SK-N-SH treated with all-trans-retinoic acid at 6 μM for 48 hours (cell line): ENCODE data around the gene GLIS2.

ENCODE experiments used
- ARNTL ChIP-seq: fragments of 450-650 bp; formaldehyde crosslinking; IDR thresholded peaks from 2 replicates; pipeline ENCODE4 v1.5.0; 2020; ENCODE audit warnings: low read depth, mild to moderate bottlenecking, moderate library complexity, borderline replicate concordance
- BACH2 ChIP-seq: fragments of 250-450 bp; sonication (Bioruptor Pico); IDR thresholded peaks from 2 replicates; pipeline ENCODE4 v1.9.0; 2021; ENCODE audit warnings: mild to moderate bottlenecking, borderline replicate concordance
- CSDC2 ChIP-seq: fragments of 250-450 bp; sonication (Bioruptor Pico); IDR thresholded peaks from 2 replicates; pipeline ENCODE4 v1.5.0; 2020; ENCODE audit warnings: mild to moderate bottlenecking, moderate library complexity
- ISL1 ChIP-seq: fragments of 250-450 bp; sonication (Bioruptor Pico); IDR thresholded peaks from 2 replicates; pipeline ENCODE4 v2.1.2; 2022; ENCODE audit warnings: mild to moderate bottlenecking, moderate library complexity
- RARB ChIP-seq: fragments of 250-450 bp; sonication (Bioruptor Pico); IDR thresholded peaks from 2 replicates; pipeline ENCODE4 v1.8.0; 2021; ENCODE audit warnings: mild to moderate bottlenecking, moderate library complexity
- SNAI2 ChIP-seq: fragments of 250-450 bp; sonication (Bioruptor Pico); IDR thresholded peaks from 2 replicates; pipeline ENCODE4 v1.5.0; 2020; ENCODE audit warnings: mild to moderate bottlenecking, moderate library complexity
- TOX ChIP-seq: fragments of 250-450 bp; sonication (Bioruptor Pico); IDR thresholded peaks from 2 replicates; pipeline ENCODE4 v1.8.0; 2021; ENCODE audit warnings: mild to moderate bottlenecking, moderate library complexity, borderline replicate concordance
- ZC3H10 ChIP-seq: fragments of 250-450 bp; sonication (Bioruptor Pico); IDR thresholded peaks from 2 replicates; pipeline ENCODE4 v1.5.1; 2021; ENCODE audit warnings: mild to moderate bottlenecking, moderate library complexity
- ZNF565 ChIP-seq: fragments of 450-650 bp; formaldehyde crosslinking; conservative IDR thresholded peaks from 2 replicates; pipeline ENCODE4 v1.5.0; 2020; ENCODE audit warnings: low read depth, mild to moderate bottlenecking, moderate library complexity
- ZNF70 ChIP-seq: fragments of 450-650 bp; formaldehyde crosslinking; IDR thresholded peaks from 2 replicates; pipeline ENCODE4 v1.5.0; 2020; ENCODE audit warnings: mild to moderate bottlenecking, moderate library complexity
- TF ChIP-seq, protein P1 (sequence below): fragments of 250-450 bp; sonication (Bioruptor Pico); IDR thresholded peaks from 2 replicates; pipeline ENCODE4 v1.8.0; 2020; ENCODE audit warnings: mild to moderate bottlenecking, moderate library complexity, borderline replicate concordance
- TF ChIP-seq, protein P2 (sequence below): fragments of 250-450 bp; sonication (Bioruptor Pico); IDR thresholded peaks from 2 replicates; pipeline ENCODE4 v1.5.1; 2020; ENCODE audit warnings: low read depth, mild to moderate bottlenecking, moderate library complexity

DNA sequence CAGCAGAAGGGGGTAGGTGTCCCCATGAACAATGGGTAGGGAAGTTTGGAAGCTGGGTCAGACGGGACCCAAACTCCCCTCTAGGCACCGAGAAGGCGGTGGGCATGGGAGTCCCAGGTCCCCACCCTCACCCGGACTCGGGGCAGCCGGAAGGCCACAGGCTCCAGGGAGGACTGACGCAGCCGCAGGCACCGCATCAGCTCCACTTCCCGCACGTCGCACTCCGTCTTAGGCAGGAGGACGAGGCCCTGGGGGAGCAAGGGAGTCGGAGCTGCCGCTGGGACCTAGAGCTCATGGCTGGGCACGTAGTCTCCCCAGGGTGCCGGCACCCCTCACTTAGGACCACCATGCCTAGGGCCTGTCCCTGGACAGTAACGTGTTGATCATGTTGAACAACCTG, 42.4 kb downstream of the GLIS2 start:
- TF ChIP-seq, protein P1, sequence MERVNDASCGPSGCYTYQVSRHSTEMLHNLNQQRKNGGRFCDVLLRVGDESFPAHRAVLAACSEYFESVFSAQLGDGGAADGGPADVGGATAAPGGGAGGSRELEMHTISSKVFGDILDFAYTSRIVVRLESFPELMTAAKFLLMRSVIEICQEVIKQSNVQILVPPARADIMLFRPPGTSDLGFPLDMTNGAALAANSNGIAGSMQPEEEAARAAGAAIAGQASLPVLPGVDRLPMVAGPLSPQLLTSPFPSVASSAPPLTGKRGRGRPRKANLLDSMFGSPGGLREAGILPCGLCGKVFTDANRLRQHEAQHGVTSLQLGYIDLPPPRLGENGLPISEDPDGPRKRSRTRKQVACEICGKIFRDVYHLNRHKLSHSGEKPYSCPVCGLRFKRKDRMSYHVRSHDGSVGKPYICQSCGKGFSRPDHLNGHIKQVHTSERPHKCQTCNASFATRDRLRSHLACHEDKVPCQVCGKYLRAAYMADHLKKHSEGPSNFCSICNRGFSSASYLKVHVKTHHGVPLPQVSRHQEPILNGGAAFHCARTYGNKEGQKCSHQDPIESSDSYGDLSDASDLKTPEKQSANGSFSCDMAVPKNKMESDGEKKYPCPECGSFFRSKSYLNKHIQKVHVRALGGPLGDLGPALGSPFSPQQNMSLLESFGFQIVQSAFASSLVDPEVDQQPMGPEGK: no peak
- no peak for TF ChIP-seq ARNTL (CRISPR knock-in tag)
- no peak for TF ChIP-seq ISL1 (CRISPR knock-in tag)
- no peak for TF ChIP-seq RARB
- TF ChIP-seq TOX: no peak
- TF ChIP-seq ZC3H10 (CRISPR knock-in tag): no peak
- TF ChIP-seq ZNF565 (CRISPR knock-in tag): no peak
- no peak for TF ChIP-seq CSDC2 (CRISPR knock-in tag)
- TF ChIP-seq ZNF70 (CRISPR knock-in tag): no peak
- TF ChIP-seq SNAI2 (CRISPR knock-in tag): no peak
- TF ChIP-seq, protein P2, sequence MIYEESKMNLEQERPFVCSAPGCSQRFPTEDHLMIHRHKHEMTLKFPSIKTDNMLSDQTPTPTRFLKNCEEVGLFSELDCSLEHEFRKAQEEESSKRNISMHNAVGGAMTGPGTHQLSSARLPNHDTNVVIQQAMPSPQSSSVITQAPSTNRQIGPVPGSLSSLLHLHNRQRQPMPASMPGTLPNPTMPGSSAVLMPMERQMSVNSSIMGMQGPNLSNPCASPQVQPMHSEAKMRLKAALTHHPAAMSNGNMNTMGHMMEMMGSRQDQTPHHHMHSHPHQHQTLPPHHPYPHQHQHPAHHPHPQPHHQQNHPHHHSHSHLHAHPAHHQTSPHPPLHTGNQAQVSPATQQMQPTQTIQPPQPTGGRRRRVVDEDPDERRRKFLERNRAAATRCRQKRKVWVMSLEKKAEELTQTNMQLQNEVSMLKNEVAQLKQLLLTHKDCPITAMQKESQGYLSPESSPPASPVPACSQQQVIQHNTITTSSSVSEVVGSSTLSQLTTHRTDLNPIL: no peak
- no peak for TF ChIP-seq BACH2 (CRISPR knock-in tag)
